ENCODE results near the gene SH3PXD2A. TPM values are rescaled to one million over a fixed set of nuclear protein-coding genes. Genes with fewer than 3 reads are reported as not detected.

Gene SH3PXD2A
- total and polyA plus RNA-seq, 10 of the 15 experiments (the other 5 are each of a cell fraction or from before 2014, with no cell fraction given): 0.63 to 14.0 (median 4.4) TPM

DNA sequence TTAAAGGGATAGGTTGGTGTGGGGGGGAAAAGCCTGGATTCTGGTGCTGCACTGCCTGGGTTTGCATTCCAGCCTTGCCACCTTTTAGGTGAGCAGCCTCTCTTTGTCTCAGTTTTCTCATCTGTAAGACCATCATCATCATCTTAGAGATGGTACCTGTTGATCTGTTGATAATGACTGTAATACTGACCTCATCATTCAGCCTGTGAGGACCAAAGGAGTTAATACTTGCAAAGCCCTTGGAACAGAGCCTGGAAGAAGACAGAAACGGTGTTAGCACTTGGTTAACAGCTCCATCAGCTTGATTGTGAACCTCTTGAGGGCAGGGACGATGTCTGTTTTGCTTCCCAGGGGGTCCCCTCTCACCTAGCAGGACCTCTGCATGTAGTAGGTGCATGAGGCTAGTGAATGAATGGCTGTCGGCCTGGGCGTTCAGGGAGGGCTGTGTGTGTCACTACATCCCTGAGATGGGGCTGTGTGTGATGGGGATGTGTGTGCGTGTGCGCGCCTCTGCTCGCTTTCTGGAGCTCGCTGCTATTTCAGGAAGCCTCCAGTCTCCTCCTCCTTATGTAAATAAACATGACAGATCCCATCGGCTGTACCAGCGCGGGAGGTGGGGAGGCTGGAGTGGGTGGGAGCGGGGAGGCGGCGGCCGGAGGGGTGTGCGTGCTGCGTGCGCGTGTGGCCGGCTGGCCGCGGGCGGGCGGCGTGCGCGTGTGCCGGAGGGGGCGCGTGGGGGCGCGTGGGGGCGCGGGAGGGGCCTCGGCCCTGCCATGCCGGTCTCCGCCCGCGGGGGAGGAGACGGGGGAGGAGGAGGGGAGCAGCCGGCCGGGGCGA lies 300.7 kb downstream of the SH3PXD2A start:
- ChIA-PET CTCF (no interaction called here), POLR2A (no interaction called here), RAD21 (ENCODE audit: unreplicated experiment) (no interaction called here), SMC1A (ENCODE audit: uncharacterized antibody, unreplicated experiment) (no interaction called here)
- ATAC-seq (peak; percentile 10; the same call in 1 of the 3 replicates), FAIRE-seq (no peak), DNase-seq (ENCODE audit: low read depth, low spot score) (no peak)
- H4K20me1 ChIP-seq (ENCODE audit: control insufficient read depth, insufficient read depth): no peaks in the 10 kb centered on the region; the same call in 1 of the 2 replicates
- in situ Hi-C loops (cut with MboI) (no loop called here), intact Hi-C loops (cut with micrococcal nuclease; ENCODE audit: unreplicated experiment) (no loop called here)
- no TSS peak for BruUV-seq (replicated peaks)
- H2AFZ ChIP-seq (ENCODE audit: control insufficient read depth, low read depth, low read length): no peak overlapping the region
- no peak overlapping the region for H3K9ac ChIP-seq (ENCODE audit: control insufficient read depth, insufficient read depth, low read length)
- H3K4me2 ChIP-seq (ENCODE audit: control insufficient read depth, insufficient read depth): peak overlapping the region; percentile 17; the same call in 1 of the 2 replicates
- H3K27ac ChIP-seq (ENCODE audit: control insufficient read depth, insufficient read depth): no peak overlapping the region
- peaks cover 10 to 13% of the 10 kb centered on the region in 2 experiments for H3K27me3 ChIP-seq (replicated peaks in 1 of 2; ENCODE audit: control insufficient read depth in 2 of 2, insufficient read depth in 2 of 2, low read length in 1 of 2)
- H3K9me3 ChIP-seq (replicated peaks; ENCODE audit: control insufficient read depth, insufficient read depth, low read length): no peaks in the 10 kb centered on the region
- H3K4me3 ChIP-seq: no peak overlapping the region
- no peaks in the 10 kb centered on the region for H3K36me3 ChIP-seq (ENCODE audit: control insufficient read depth in 2 of 2, insufficient read depth in 2 of 2, low read length in 1 of 2)
- peaks cover 6% of the 10 kb centered on the region for H3K4me1 ChIP-seq (ENCODE audit: control insufficient read depth, insufficient read depth, low read length)
- WGBS (ENCODE audit: insufficient coverage, insufficient replicate concordance, low lambda C conversion rate, missing lambda C conversion rate): 31% methylated on average over 16 of the region's 44 CpGs
- no peaks in the 10 kb centered on the region for H3K79me2 ChIP-seq (ENCODE audit: control insufficient read depth, insufficient read depth, low read length)
- TF ChIP-seq PAX5 (IDR thresholded peaks at IDR 0.05; ENCODE audit: borderline replicate concordance, low read depth, low read length) (no peak), MYC (IDR thresholded peaks at IDR 0.05; ENCODE audit: insufficient read depth, insufficient read length, insufficient replicate concordance, low read length, severe bottlenecking) (no peak), RBBP5 (conservative IDR thresholded peaks at IDR 0.05) (no peak), RAD21 (IDR thresholded peaks at IDR 0.05; ENCODE audit: insufficient read depth, low read depth, low read length) (no peak), NFYB (IDR thresholded peaks at IDR 0.05; ENCODE audit: insufficient read depth, low read depth, low read length) (no peak), STAT3 (IDR thresholded peaks at IDR 0.05; ENCODE audit: low read depth, low read length) (no peak), MXI1 (IDR thresholded peaks at IDR 0.05; ENCODE audit: low read depth, low read length) (no peak), RELA (IDR thresholded peaks at IDR 0.05; ENCODE audit: borderline replicate concordance, partially characterized antibody) (no peak), JUND (IDR thresholded peaks at IDR 0.05; ENCODE audit: low read depth, low read length) (no peak), NR2F1 (conservative IDR thresholded peaks at IDR 0.05) (no peak)
- TF ChIP-seq, protein P1, sequence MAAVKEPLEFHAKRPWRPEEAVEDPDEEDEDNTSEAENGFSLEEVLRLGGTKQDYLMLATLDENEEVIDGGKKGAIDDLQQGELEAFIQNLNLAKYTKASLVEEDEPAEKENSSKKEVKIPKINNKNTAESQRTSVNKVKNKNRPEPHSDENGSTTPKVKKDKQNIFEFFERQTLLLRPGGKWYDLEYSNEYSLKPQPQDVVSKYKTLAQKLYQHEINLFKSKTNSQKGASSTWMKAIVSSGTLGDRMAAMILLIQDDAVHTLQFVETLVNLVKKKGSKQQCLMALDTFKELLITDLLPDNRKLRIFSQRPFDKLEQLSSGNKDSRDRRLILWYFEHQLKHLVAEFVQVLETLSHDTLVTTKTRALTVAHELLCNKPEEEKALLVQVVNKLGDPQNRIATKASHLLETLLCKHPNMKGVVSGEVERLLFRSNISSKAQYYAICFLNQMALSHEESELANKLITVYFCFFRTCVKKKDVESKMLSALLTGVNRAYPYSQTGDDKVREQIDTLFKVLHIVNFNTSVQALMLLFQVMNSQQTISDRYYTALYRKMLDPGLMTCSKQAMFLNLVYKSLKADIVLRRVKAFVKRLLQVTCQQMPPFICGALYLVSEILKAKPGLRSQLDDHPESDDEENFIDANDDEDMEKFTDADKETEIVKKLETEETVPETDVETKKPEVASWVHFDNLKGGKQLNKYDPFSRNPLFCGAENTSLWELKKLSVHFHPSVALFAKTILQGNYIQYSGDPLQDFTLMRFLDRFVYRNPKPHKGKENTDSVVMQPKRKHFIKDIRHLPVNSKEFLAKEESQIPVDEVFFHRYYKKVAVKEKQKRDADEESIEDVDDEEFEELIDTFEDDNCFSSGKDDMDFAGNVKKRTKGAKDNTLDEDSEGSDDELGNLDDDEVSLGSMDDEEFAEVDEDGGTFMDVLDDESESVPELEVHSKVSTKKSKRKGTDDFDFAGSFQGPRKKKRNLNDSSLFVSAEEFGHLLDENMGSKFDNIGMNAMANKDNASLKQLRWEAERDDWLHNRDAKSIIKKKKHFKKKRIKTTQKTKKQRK (IDR thresholded peaks at IDR 0.05; ENCODE audit: low read depth, low read length): no peak
- TF ChIP-seq, protein P2, sequence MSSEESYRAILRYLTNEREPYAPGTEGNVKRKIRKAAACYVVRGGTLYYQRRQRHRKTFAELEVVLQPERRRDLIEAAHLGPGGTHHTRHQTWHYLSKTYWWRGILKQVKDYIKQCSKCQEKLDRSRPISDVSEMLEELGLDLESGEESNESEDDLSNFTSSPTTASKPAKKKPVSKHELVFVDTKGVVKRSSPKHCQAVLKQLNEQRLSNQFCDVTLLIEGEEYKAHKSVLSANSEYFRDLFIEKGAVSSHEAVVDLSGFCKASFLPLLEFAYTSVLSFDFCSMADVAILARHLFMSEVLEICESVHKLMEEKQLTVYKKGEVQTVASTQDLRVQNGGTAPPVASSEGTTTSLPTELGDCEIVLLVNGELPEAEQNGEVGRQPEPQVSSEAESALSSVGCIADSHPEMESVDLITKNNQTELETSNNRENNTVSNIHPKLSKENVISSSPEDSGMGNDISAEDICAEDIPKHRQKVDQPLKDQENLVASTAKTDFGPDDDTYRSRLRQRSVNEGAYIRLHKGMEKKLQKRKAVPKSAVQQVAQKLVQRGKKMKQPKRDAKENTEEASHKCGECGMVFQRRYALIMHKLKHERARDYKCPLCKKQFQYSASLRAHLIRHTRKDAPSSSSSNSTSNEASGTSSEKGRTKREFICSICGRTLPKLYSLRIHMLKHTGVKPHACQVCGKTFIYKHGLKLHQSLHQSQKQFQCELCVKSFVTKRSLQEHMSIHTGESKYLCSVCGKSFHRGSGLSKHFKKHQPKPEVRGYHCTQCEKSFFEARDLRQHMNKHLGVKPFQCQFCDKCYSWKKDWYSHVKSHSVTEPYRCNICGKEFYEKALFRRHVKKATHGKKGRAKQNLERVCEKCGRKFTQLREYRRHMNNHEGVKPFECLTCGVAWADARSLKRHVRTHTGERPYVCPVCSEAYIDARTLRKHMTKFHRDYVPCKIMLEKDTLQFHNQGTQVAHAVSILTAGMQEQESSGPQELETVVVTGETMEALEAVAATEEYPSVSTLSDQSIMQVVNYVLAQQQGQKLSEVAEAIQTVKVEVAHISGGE (CRISPR knock-in tag; IDR thresholded peaks at IDR 0.05): no peak
- TF ChIP-seq, protein P3, sequence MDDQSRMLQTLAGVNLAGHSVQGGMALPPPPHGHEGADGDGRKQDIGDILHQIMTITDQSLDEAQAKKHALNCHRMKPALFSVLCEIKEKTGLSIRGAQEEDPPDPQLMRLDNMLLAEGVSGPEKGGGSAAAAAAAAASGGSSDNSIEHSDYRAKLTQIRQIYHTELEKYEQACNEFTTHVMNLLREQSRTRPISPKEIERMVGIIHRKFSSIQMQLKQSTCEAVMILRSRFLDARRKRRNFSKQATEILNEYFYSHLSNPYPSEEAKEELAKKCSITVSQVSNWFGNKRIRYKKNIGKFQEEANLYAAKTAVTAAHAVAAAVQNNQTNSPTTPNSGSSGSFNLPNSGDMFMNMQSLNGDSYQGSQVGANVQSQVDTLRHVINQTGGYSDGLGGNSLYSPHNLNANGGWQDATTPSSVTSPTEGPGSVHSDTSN (IDR thresholded peaks at IDR 0.05; ENCODE audit: insufficient replicate concordance, low read depth, low read length): no peak

All from GM12878 (cell line).